WTC11 (cell line): ENCODE measurements around the gene S1PR2.

Source experiments
- CREB1 ChIP-seq: sonication (generic); formaldehyde crosslinking; IDR thresholded peaks from 2 replicates; pipeline ENCODE4 v1.8.0; 2023; ENCODE audit warnings: mild to moderate bottlenecking, missing genetic modification reagents
- CTCF ChIP-seq: fragments of 200-600 bp; IDR thresholded peaks from 2 replicates; pipeline ENCODE4 v1.8.0; 2022; ENCODE audit warnings: antibody characterized with exemption
- E2F1 ChIP-seq: sonication (generic); formaldehyde crosslinking; IDR thresholded peaks from 2 replicates; pipeline ENCODE4 v1.8.0; 2022; ENCODE audit warnings: mild to moderate bottlenecking, missing genetic modification reagents
- ETV6 ChIP-seq: sonication (generic); formaldehyde crosslinking; IDR thresholded peaks from 2 replicates; pipeline ENCODE4 v1.8.1; 2022; ENCODE audit warnings: mild to moderate bottlenecking, missing genetic modification reagents
- IRF2 ChIP-seq: sonication (generic); formaldehyde crosslinking; IDR thresholded peaks from 2 replicates; pipeline ENCODE4 v1.8.0; 2022; ENCODE audit warnings: low read depth, missing genetic modification reagents, borderline replicate concordance
- NR1H2 ChIP-seq: sonication (generic); formaldehyde crosslinking; IDR thresholded peaks from 2 replicates; pipeline ENCODE4 v1.9.0; 2021; ENCODE audit warnings: mild to moderate bottlenecking, moderate library complexity, missing genetic modification reagents
- TP53 ChIP-seq: sonication (generic); formaldehyde crosslinking; IDR thresholded peaks from 2 replicates; pipeline ENCODE4 v1.8.1; 2023; ENCODE audit warnings: mild to moderate bottlenecking, missing genetic modification reagents
- ZNF138 ChIP-seq: sonication (generic); formaldehyde crosslinking; conservative IDR thresholded peaks from 2 replicates; pipeline ENCODE4 v1.8.1; 2022; ENCODE audit warnings: mild to moderate bottlenecking, moderate library complexity, missing genetic modification reagents
- ZNF281 ChIP-seq: sonication (generic); formaldehyde crosslinking; IDR thresholded peaks from 2 replicates; pipeline ENCODE4 v1.8.0; 2023; ENCODE audit warnings: mild to moderate bottlenecking, missing genetic modification reagents

- TF ChIP-seq CTCF (no peak), ETV6 (CRISPR knock-in tag) (no peak), IRF2 (no peak), ZNF138 (CRISPR knock-in tag) (no peak), ZNF281 (CRISPR knock-in tag) (no peak), E2F1 (CRISPR knock-in tag) (no peak), NR1H2 (CRISPR knock-in tag) (no peak), CREB1 (CRISPR knock-in tag) (no peak), TP53 (CRISPR knock-in tag) (no peak)
These were observed 39.8 kb downstream of the S1PR2 start for GRCh38 chr19:10191347-10191746.
